Right atrium auricular region (tissue), 2 donors: ENCODE data around the gene SLC9B1. TPM values are rescaled to one million over a fixed set of nuclear protein-coding genes. Genes with fewer than 3 reads are reported as not detected.

Experiments
- DNase-seq: peaks from one replicate; pipeline ENCODE4 v3.0.0-alpha.2; 2019; ENCODE audit warnings: low spot score
- H3K27ac ChIP-seq, 2 donors: fragments of 200-600 bp; sonication (generic); 1 replicate in 1 of 2; 2 replicates in 1 of 2; pipeline ENCODE4 v1.5.1; 2016 to 2019
- H3K27me3 ChIP-seq, 2 donors: fragments of 200-600 bp; sonication (generic); one replicate each; pipeline versions ENCODE4 v1.5.1 to v1.6.0; 2017 to 2019
- H3K36me3 ChIP-seq: fragments of 200-600 bp; sonication (generic); one replicate; pipeline ENCODE4 v1.5.1; 2016
- H3K4me1 ChIP-seq, 2 donors: fragments of 200-600 bp; sonication (generic); one replicate each; pipeline versions ENCODE4 v1.5.1 to v1.6.0; 2017 to 2019
- H3K4me3 ChIP-seq, 2 donors: fragments of 200-600 bp; sonication (generic); 1 replicate in 1 of 2; 2 replicates in 1 of 2; pipeline ENCODE4 v1.5.1; 2017 to 2019; ENCODE audit warnings: mild to moderate bottlenecking in 1 of 2, moderate library complexity in 1 of 2
- H3K9me3 ChIP-seq, 2 donors: fragments of 200-600 bp; sonication (generic); one replicate each; pipeline ENCODE4 v1.5.1; 2019
- CTCF ChIP-seq, 2 donors: fragments of 200-600 bp; sonication (generic); IDR thresholded peaks; one replicate each; pipeline ENCODE4 v1.5.1; 2019; ENCODE audit warnings: antibody characterized with exemption in 2 of 2
- total RNA-seq, 2 donors: library from RNA; depleted of rRNA; stranded (reverse); fragments of >200 nt; gene quantifications; one replicate each; pipeline ENCODE4 v1.1.0, GENCODE V29; 2016

SLC9B1 gene
- total RNA-seq, 2 donors from 2014 or later = 3.3 TPM; not detected in 1

GRCh38 chr4:103018391-103019307 lies 856 bp downstream of the SLC9B1 start:
- DNase-seq = no peak
- H3K4me3 ChIP-seq = peak overlapping the region; percentile 47 to 58
- peaks cover 0 to 5% of the 10 kb centered on the region in 2 donors for H3K4me1 ChIP-seq
- H3K36me3 ChIP-seq = no peaks in the 10 kb centered on the region
- TF ChIP-seq CTCF (IDR thresholded peaks at IDR 0.05) = no peak
- H3K9me3 ChIP-seq = no peaks in the 10 kb centered on the region
- H3K27me3 ChIP-seq = no peaks in the 10 kb centered on the region
- peak overlapping the region; percentile 90 to 96 for H3K27ac ChIP-seq

DNA sequence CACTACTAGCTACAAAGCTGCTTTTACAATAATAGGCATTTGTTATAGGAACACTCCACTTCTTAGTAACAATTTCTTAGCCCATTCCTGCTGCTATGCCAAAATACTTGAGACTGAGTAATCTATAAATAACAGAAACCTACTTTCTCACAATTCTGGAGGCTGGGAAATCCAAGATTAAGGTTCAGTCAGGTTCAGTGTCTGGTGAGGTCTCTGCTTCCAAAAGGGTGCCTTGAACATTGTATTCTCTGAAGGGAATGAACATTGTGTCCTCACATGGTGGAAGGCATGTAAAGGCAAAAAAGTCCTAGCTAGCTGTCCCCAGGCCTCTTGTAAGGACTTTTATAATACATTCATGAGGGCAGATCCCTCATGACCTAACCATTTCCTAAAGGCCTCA lies 7.0 kb downstream of the SLC9B1 start:
- Histone ChIP-seq H3K4me1 (peaks cover 0 to 21% of the 10 kb centered on the region in 2 donors), H3K9me3 (no peaks in the 10 kb centered on the region), H3K36me3 (no peaks in the 10 kb centered on the region), H3K4me3 (no peak overlapping the region), H3K27ac (peak overlapping the region in 1 of 2 donors; percentile 57), H3K27me3 (no peaks in the 10 kb centered on the region)
- DNase-seq = no peak
- TF ChIP-seq CTCF (IDR thresholded peaks at IDR 0.05) = no peak

- H3K27ac ChIP-seq = peak overlapping the region; percentile 14 to 57
Measured at GRCh38 chr4:103012060-103012459, 7.4 kb downstream of the SLC9B1 start.

GRCh38 chr4:103011378-103012025 lies 8.0 kb downstream of the SLC9B1 start:
- no peak for DNase-seq
- H3K4me3 ChIP-seq = no peak overlapping the region

More at GRCh38 chr4:103012060-103012459, 7.4 kb downstream of the SLC9B1 start:
- Histone ChIP-seq H3K4me1 (peaks cover 0 to 21% of the 10 kb centered on the region in 2 donors), H3K9me3 (no peaks in the 10 kb centered on the region), H3K27me3 (no peaks in the 10 kb centered on the region), H3K4me3 (no peak overlapping the region), H3K36me3 (no peaks in the 10 kb centered on the region)
- no peak for DNase-seq
- TF ChIP-seq CTCF (IDR thresholded peaks at IDR 0.05) = no peak

DNA sequence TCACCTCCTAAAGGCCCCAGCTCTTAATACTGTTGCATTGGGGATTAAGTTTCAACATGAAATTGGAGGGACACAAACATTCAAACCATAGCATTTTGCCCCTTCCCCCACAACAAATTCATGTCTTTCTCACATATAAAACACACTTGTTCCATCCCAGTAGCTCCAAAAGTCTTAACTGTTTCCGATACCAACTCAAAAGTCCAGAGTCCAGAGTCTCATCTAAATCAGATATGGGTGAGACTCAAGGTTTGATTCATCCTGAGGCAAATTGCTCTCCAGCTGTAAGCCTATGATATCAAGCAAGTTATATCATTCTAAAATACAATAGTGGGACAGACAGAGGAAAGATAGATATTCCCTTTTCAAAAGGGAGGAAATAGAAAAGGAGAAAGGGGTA lies 8.7 kb downstream of the SLC9B1 start:
- H3K9me3 ChIP-seq = no peaks in the 10 kb centered on the region
- H3K36me3 ChIP-seq = no peaks in the 10 kb centered on the region
- H3K4me1 ChIP-seq = peaks cover 0 to 21% of the 10 kb centered on the region in 2 donors
- no peak overlapping the region for H3K4me3 ChIP-seq
- peak overlapping the region in 1 of 2 donors; percentile 14 for H3K27ac ChIP-seq
- no peak for TF ChIP-seq CTCF (IDR thresholded peaks at IDR 0.05)
- no peak for DNase-seq
- no peaks in the 10 kb centered on the region for H3K27me3 ChIP-seq

More at GRCh38 chr4:103011378-103012025, 8.0 kb downstream of the SLC9B1 start:
- Histone ChIP-seq H3K27ac (peak overlapping the region; percentile 14 to 57), H3K9me3 (no peaks in the 10 kb centered on the region), H3K27me3 (no peaks in the 10 kb centered on the region), H3K36me3 (no peaks in the 10 kb centered on the region), H3K4me1 (peaks cover 0 to 21% of the 10 kb centered on the region in 2 donors)
- TF ChIP-seq CTCF (IDR thresholded peaks at IDR 0.05) = no peak
